Large intestine (tissue), 3 donors: ENCODE data around the gene PPHLN1. TPM values are rescaled to one million over a fixed set of nuclear protein-coding genes. Genes with fewer than 3 reads are reported as not detected.

Experiments used
- DNase-seq, 2 donors: peaks; one replicate each; pipeline versions ENCODE4 v3.0.0 to v3.0.0-alpha.2; 2013
- H3K27ac ChIP-seq: one replicate; pipeline ENCODE4 v1.5.1; 2013; ENCODE audit warnings: low read length
- H3K27me3 ChIP-seq: 2 replicates; pipeline ENCODE4 v1.6.1; 2013; ENCODE audit warnings: low read length; ENCODE audit not compliant: control insufficient read depth, insufficient read depth
- H3K36me3 ChIP-seq: 2 replicates; pipeline ENCODE4 v1.6.1; 2013; ENCODE audit warnings: low read length; ENCODE audit not compliant: control insufficient read depth, insufficient read depth
- H3K4me1 ChIP-seq: one replicate; pipeline ENCODE4 v1.6.1; 2013; ENCODE audit warnings: low read length; ENCODE audit not compliant: control insufficient read depth, insufficient read depth
- H3K4me3 ChIP-seq: one replicate; pipeline ENCODE4 v1.5.1; 2013; ENCODE audit warnings: low read length
- H3K9me3 ChIP-seq: one replicate; pipeline ENCODE4 v1.6.1; 2013; ENCODE audit warnings: mild to moderate bottlenecking, low read depth, low read length, moderate library complexity; ENCODE audit not compliant: control insufficient read depth
- WGBS: methylation state at CpG from one replicate; pipeline ENCODE4 v1.1.5; 2013; ENCODE audit warnings: low lambda C conversion rate; ENCODE audit not compliant: insufficient coverage; 5-methylcytosine and 5-hydroxymethylcytosine counted together
- polyA plus RNA-seq: library from polyadenylated mRNA; unstranded; fragments of 120-200 nt; gene quantifications from one replicate; pipeline ENCODE4 v1.2.1, GENCODE V29; 2013

Gene PPHLN1
- polyA plus RNA-seq, 1 donor, result 56.6 TPM

GRCh38 chr12:42458575-42458974 lies 132.6 kb downstream of the PPHLN1 start:
- Histone ChIP-seq H3K4me3 (no peak overlapping the region), H3K4me1 (peaks cover 4% of the 10 kb centered on the region), H3K9me3 (no peaks in the 10 kb centered on the region), H3K27ac (no peak overlapping the region), H3K27me3 (no peaks in the 10 kb centered on the region), H3K36me3 (peaks cover 4% of the 10 kb centered on the region)
- no CpG with 5 or more reads among the region's 2 CpGs for WGBS
- no peak for DNase-seq

GRCh38 chr12:42459336-42459847 lies 133.4 kb downstream of the PPHLN1 start:
- Histone ChIP-seq H3K27ac (no peak overlapping the region), H3K4me3 (no peak overlapping the region), H3K9me3 (no peaks in the 10 kb centered on the region), H3K27me3 (no peaks in the 10 kb centered on the region), H3K36me3 (peaks cover 6% of the 10 kb centered on the region), H3K4me1 (no peaks in the 10 kb centered on the region)
- DNase-seq, result no peak
- WGBS, result no CpG with 5 or more reads among the region's 12 CpGs

DNA sequence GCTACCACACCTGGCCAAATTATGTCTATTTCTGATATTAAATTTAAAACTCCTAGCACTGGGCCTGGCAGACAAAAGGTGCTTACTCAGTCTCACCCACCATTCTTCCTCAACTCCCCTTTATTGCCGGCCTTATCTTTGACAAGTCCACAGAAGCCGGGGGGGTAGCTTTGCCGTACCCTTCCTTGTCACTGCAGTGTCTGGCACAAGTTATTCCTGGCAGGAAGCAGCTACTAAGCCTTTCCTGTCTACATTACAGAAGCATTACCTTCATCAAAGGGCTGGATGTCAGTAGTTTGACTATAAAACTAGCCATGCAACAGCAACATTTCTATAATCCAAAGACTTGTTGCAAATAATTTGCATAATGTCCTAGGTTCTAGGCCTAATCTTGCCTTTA lies 136.5 kb downstream of the PPHLN1 start:
- no CpG with 5 or more reads among the region's 3 CpGs for WGBS
- DNase-seq, result no peak
- H3K27ac ChIP-seq, result no peak overlapping the region
- no peaks in the 10 kb centered on the region for H3K4me1 ChIP-seq
- no peak overlapping the region for H3K4me3 ChIP-seq
- no peaks in the 10 kb centered on the region for H3K9me3 ChIP-seq
- H3K27me3 ChIP-seq, result no peaks in the 10 kb centered on the region
- H3K36me3 ChIP-seq, result peaks cover 15% of the 10 kb centered on the region

DNA sequence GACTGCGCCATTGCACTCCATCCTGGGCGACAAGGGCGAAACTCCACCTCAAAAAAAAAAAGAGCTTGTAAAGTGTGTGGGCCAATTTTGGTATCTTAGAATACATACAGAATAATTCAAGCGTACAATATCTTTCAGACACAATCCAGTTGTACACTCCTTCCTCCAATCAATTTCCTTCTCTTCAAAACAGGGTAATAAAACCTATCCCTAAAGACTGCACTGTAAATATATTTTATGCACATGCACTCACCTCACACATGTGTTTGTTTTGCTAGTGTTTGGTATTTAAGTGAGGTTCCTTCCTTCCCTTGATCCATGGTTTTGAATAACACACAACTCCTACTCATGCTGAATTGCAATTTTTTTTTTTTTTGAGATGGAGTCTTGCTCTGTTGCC lies 137.7 kb downstream of the PPHLN1 start:
- no peak overlapping the region for H3K27ac ChIP-seq
- peaks cover 15% of the 10 kb centered on the region for H3K36me3 ChIP-seq
- no peaks in the 10 kb centered on the region for H3K9me3 ChIP-seq
- 100% methylated on average over 2 of the region's 4 CpGs for WGBS
- H3K4me1 ChIP-seq, result no peaks in the 10 kb centered on the region
- H3K27me3 ChIP-seq, result no peaks in the 10 kb centered on the region
- H3K4me3 ChIP-seq, result no peak overlapping the region
- DNase-seq, result no peak

DNA sequence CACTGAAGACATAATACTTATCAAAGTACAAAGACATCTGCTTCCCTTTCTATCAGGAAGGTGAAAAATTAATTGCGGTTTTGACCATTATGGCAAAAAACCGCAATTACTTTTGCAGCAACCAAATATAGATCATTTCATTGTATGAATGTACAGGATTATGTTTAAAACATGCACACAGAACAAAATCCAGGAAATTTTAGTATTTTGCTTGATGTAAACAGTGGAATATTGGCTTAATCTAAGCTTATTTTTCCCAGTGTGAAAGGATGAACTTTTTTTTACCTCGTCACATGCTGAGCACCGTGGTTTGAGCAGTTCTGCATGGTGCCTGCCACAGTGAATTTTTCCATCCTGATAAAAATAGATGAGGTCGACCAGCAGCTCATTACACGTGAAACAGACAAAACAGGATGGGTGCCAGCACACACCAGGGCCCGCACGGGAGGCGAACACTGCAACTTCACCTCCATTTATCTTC lies 142.4 kb downstream of the PPHLN1 start:
- Histone ChIP-seq H3K27me3 (no peaks in the 10 kb centered on the region), H3K9me3 (no peaks in the 10 kb centered on the region), H3K4me1 (no peaks in the 10 kb centered on the region), H3K36me3 (peaks cover 16% of the 10 kb centered on the region), H3K4me3 (no peak overlapping the region), H3K27ac (no peak overlapping the region)
- 77% methylated on average over 4 of the region's 9 CpGs for WGBS
- DNase-seq, result no peak

DNA sequence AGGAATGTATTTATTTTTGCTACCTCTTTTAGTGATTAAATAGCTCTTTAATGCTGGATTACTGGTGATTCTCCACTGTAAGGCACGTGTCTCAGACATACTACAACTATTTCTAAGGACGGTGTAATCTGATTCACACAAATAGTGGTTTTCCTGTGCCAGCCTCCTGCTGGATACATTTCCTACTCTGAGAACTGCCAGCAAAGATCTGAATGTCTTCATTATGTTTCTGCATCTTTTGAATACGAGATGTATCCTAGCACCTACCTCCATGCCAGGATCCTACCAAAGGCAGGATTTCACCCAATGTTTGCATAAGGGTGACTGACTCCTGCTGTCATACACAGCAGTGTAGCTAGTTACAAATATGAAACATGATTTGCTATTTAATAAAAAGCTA lies 143.0 kb downstream of the PPHLN1 start:
- Histone ChIP-seq H3K36me3 (peaks cover 16% of the 10 kb centered on the region), H3K27ac (no peak overlapping the region), H3K4me1 (no peaks in the 10 kb centered on the region), H3K4me3 (no peak overlapping the region), H3K27me3 (no peaks in the 10 kb centered on the region), H3K9me3 (no peaks in the 10 kb centered on the region)
- DNase-seq, result no peak
- 100% methylated on average over 1 of the region's 3 CpGs for WGBS

DNA sequence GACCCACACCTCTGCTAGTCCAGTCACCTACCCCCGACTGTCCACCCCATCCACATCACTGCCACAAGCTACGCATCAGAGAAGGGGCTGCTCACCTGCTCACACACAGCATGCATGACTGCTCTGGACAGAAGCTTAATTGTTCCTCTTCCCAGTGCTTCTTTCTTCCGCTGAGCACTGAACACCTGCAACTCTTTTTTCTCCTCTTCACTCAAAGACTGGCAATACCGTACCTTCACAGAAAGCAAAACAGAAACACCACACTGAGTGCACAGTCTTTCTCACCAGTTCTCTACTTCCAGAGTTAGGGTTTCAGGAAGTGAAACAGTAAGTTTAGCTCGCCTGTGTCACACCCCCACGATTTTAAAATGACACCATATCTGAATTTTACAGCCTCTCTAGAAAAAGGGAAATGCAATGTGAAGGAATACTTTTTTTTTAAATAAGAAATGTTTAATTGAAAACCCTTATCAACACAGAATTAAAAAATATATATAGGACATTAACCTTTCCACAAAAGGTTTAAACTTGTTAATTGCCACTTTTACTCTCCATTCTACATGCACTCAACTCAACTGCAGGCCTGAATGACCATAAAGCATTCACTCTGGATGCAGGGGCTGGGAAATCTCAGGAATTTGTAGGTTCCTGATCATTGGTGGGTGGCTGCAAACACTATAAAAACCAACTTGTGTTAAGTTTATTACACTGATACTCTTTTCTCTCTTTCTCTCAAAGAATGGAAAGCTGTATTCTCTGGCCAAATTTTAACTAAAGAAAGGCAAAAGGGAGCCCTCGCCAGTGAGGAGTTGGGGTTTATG lies 143.6 kb downstream of the PPHLN1 start:
- H3K9me3 ChIP-seq, result no peaks in the 10 kb centered on the region
- H3K27me3 ChIP-seq, result no peaks in the 10 kb centered on the region
- H3K4me3 ChIP-seq, result no peak overlapping the region
- H3K36me3 ChIP-seq, result peaks cover 13% of the 10 kb centered on the region
- 100% methylated on average over 1 of the region's 7 CpGs for WGBS
- no peak overlapping the region for H3K27ac ChIP-seq
- no peak for DNase-seq
- H3K4me1 ChIP-seq, result no peaks in the 10 kb centered on the region

DNA sequence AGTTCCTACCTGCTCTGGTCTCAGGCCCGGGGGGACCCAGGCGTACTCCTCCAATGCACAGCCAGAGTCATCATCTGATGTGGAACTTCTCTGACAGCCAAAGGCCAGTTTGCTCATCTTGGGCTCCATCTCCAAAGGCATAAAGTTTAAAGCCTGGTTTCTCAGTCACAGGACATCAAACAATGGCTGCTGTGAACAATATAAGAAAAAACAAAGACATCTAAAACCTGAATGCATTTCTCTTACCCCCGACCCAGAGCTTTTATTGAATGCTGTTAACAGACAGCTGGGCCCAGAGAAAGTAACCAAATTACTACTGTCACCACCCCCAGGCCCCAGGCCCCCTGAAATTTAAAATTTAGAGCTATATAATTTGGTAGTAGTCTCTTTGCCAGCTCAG lies 146.4 kb downstream of the PPHLN1 start:
- WGBS, result 60% methylated on average over 1 of the region's 3 CpGs
- Histone ChIP-seq H3K4me3 (no peak overlapping the region), H3K9me3 (no peaks in the 10 kb centered on the region), H3K4me1 (no peaks in the 10 kb centered on the region), H3K27ac (no peak overlapping the region), H3K36me3 (peaks cover 5% of the 10 kb centered on the region), H3K27me3 (no peaks in the 10 kb centered on the region)
- DNase-seq, result no peak

DNA sequence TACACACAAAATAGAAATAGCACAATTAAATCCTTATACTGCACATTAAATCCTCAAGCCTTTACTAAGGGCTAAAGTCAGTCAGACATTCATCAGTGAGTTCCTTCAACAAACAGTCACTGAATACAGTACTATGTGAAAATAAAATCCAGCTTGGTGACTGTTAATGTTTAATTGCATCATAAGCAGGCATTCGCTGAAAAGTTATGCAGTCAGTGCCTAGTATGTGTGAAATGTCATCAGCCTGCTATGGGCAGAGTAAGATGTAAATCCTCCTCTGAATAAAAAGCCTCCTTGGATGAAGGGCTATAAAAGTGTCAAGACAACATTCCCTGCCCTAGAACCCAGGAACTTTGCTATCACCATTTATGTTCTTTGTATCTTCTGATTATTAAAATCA lies 147.2 kb downstream of the PPHLN1 start:
- H3K36me3 ChIP-seq, result peaks cover 5% of the 10 kb centered on the region
- 40% methylated on average over 1 of the region's 1 CpG for WGBS
- H3K9me3 ChIP-seq, result no peaks in the 10 kb centered on the region
- H3K27me3 ChIP-seq, result no peaks in the 10 kb centered on the region
- H3K4me1 ChIP-seq, result no peaks in the 10 kb centered on the region
- DNase-seq, result no peak
- H3K27ac ChIP-seq, result no peak overlapping the region
- H3K4me3 ChIP-seq, result no peak overlapping the region

GRCh38 chr12:42473561-42473960 lies 147.6 kb downstream of the PPHLN1 start:
- Histone ChIP-seq H3K36me3 (peaks cover 5% of the 10 kb centered on the region), H3K27me3 (no peaks in the 10 kb centered on the region), H3K4me3 (no peak overlapping the region), H3K9me3 (no peaks in the 10 kb centered on the region), H3K27ac (no peak overlapping the region), H3K4me1 (no peaks in the 10 kb centered on the region)
- no peak for DNase-seq
- WGBS, result 78% methylated on average over 1 of the region's 1 CpG

DNA sequence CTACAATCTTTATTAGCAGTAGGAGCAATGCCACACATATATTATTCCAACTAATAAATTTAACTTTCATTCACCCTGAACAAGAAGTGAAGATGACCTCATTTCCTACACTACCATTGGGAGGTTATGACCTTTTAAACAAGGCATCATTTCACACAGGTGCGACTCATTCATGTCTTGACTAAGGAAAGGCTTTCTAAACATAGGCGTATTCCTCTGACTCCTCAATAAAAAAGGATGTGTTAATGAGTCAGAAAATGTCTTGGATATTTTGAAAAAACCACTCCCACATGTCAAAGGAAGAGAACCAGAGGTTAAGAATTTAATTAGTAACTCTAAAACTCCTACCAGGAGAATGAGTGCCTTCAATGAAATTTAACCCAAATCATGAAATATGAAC lies 148.4 kb downstream of the PPHLN1 start:
- Histone ChIP-seq H3K27ac (no peak overlapping the region), H3K9me3 (no peaks in the 10 kb centered on the region), H3K27me3 (no peaks in the 10 kb centered on the region), H3K4me3 (no peak overlapping the region), H3K4me1 (no peaks in the 10 kb centered on the region), H3K36me3 (no peaks in the 10 kb centered on the region)
- no peak for DNase-seq
- WGBS, result no CpG with 5 or more reads among the region's 2 CpGs
